Measurements from ENCODE around the gene CTAGE9.

Gene CTAGE9

GRCh38 chr6:131729550-131729949 lies 18.7 kb upstream of the CTAGE9 start:
- Histone ChIP-seq H3K4me3 (ENCODE audit: low read depth, low read length, poor library complexity, severe bottlenecking) (no peak overlapping the region), H3K27ac (ENCODE audit: low read depth, low read length, poor library complexity, severe bottlenecking) (no peak overlapping the region), H3K4me1 (ENCODE audit: insufficient read depth, low read length, severe bottlenecking) (no peaks in the 10 kb centered on the region), H3K9me3 (ENCODE audit: low read length) (no peaks in the 10 kb centered on the region), H3K4me2 (ENCODE audit: low read length) (no peak overlapping the region), H4K20me1 (ENCODE audit: insufficient read depth, low read length) (no peaks in the 10 kb centered on the region), H3K79me2 (ENCODE audit: insufficient read depth, low read length) (no peaks in the 10 kb centered on the region), H2AFZ (ENCODE audit: low read length) (no peak overlapping the region), H3K36me3 (ENCODE audit: insufficient read depth, low read length) (no peaks in the 10 kb centered on the region), H3K9me2 (ENCODE audit: low read depth, low read length) (no peaks in the 10 kb centered on the region), H3K27me3 (ENCODE audit: insufficient read depth, low read length) (no peaks in the 10 kb centered on the region), H3K9ac (ENCODE audit: low read length) (no peak overlapping the region), H3F3A (ENCODE audit: insufficient read depth, low read length) (no peaks in the 10 kb centered on the region)
- TF ChIP-seq CTCF (IDR thresholded peaks at IDR 0.05; ENCODE audit: low read length) (no peak), EZH2 (IDR thresholded peaks at IDR 0.05; ENCODE audit: borderline replicate concordance, low read length) (no peak)

- no peak for TF ChIP-seq EZH2 (IDR thresholded peaks at IDR 0.05; ENCODE audit: borderline replicate concordance, low read length)
- no peak for TF ChIP-seq CTCF (IDR thresholded peaks at IDR 0.05; ENCODE audit: low read length)
- H3K36me3 ChIP-seq (ENCODE audit: insufficient read depth, low read length), result no peaks in the 10 kb centered on the region
- no peaks in the 10 kb centered on the region for H3K9me2 ChIP-seq (ENCODE audit: low read depth, low read length)
- no peak overlapping the region for H2AFZ ChIP-seq (ENCODE audit: low read length)
- no peak overlapping the region for H3K27ac ChIP-seq (ENCODE audit: low read depth, low read length, poor library complexity, severe bottlenecking)
- no peak overlapping the region for H3K4me2 ChIP-seq (ENCODE audit: low read length)
- H3K4me1 ChIP-seq (ENCODE audit: insufficient read depth, low read length, severe bottlenecking), result no peaks in the 10 kb centered on the region
- H3K9ac ChIP-seq (ENCODE audit: low read length), result no peak overlapping the region
- no peaks in the 10 kb centered on the region for H4K20me1 ChIP-seq (ENCODE audit: insufficient read depth, low read length)
- no peaks in the 10 kb centered on the region for H3K9me3 ChIP-seq (ENCODE audit: low read length)
- no peaks in the 10 kb centered on the region for H3K27me3 ChIP-seq (ENCODE audit: insufficient read depth, low read length)
- H3K4me3 ChIP-seq (ENCODE audit: low read depth, low read length, poor library complexity, severe bottlenecking), result no peak overlapping the region
- no peaks in the 10 kb centered on the region for H3F3A ChIP-seq (ENCODE audit: insufficient read depth, low read length)
- H3K79me2 ChIP-seq (ENCODE audit: insufficient read depth, low read length), result no peaks in the 10 kb centered on the region
These were observed 17.6 kb upstream of the CTAGE9 start for GRCh38 chr6:131728296-131728939.

GRCh38 chr6:131727868-131728267 lies 17.1 kb upstream of the CTAGE9 start:
- TF ChIP-seq CTCF (IDR thresholded peaks at IDR 0.05; ENCODE audit: low read length) (no peak), EZH2 (IDR thresholded peaks at IDR 0.05; ENCODE audit: borderline replicate concordance, low read length) (no peak)
- H3K27ac ChIP-seq (ENCODE audit: low read depth, low read length, poor library complexity, severe bottlenecking), result no peak overlapping the region
- no peak overlapping the region for H3K9ac ChIP-seq (ENCODE audit: low read length)
- H3K4me1 ChIP-seq (ENCODE audit: insufficient read depth, low read length, severe bottlenecking), result no peaks in the 10 kb centered on the region
- no peak overlapping the region for H2AFZ ChIP-seq (ENCODE audit: low read length)
- H3K4me2 ChIP-seq (ENCODE audit: low read length), result no peak overlapping the region
- H3K79me2 ChIP-seq (ENCODE audit: insufficient read depth, low read length), result no peaks in the 10 kb centered on the region
- no peaks in the 10 kb centered on the region for H3K9me3 ChIP-seq (ENCODE audit: low read length)
- no peak overlapping the region for H3K4me3 ChIP-seq (ENCODE audit: low read depth, low read length, poor library complexity, severe bottlenecking)
- no peaks in the 10 kb centered on the region for H4K20me1 ChIP-seq (ENCODE audit: insufficient read depth, low read length)
- H3K9me2 ChIP-seq (ENCODE audit: low read depth, low read length), result no peaks in the 10 kb centered on the region
- H3K36me3 ChIP-seq (ENCODE audit: insufficient read depth, low read length), result no peaks in the 10 kb centered on the region
- 0 out of 2 replicates have a peak, but pooled peaks cover 3% of the 10 kb centered on the region for H3F3A ChIP-seq (ENCODE audit: insufficient read depth, low read length)
- no peaks in the 10 kb centered on the region for H3K27me3 ChIP-seq (ENCODE audit: insufficient read depth, low read length)

All from OCI-LY1 (cell line).